ENCODE results near the gene FAM3C. TPM values are rescaled to one million over a fixed set of nuclear protein-coding genes. Genes with fewer than 3 reads are reported as not detected.

FAM3C gene
- polyA plus RNA-seq, 1 donor from 2014 or later, result 61.8 TPM

- Histone ChIP-seq H3K9me3 (ENCODE audit: low read length) (no peaks in the 10 kb centered on the region), H4K20me1 (ENCODE audit: insufficient read depth) (no peaks in the 10 kb centered on the region), H3K4me3 (ENCODE audit: low read length) (no peak overlapping the region), H3K79me2 (replicated peaks; ENCODE audit: insufficient read depth, low read length) (no peaks in the 10 kb centered on the region), H3K36me3 (ENCODE audit: insufficient read depth, low read length) (no peaks in the 10 kb centered on the region), H3K9ac (ENCODE audit: low read length) (no peak overlapping the region), H2AFZ (ENCODE audit: low read depth, low read length) (no peak overlapping the region), H3K27me3 (ENCODE audit: insufficient read depth, low read depth, low read length) (no peaks in the 10 kb centered on the region), H3K27ac (ENCODE audit: low read length) (no peak overlapping the region), H3K9me2 (ENCODE audit: insufficient read depth, low read length) (no peaks in the 10 kb centered on the region), H3F3A (ENCODE audit: insufficient read depth, low read length, poor library complexity, severe bottlenecking) (no peaks in the 10 kb centered on the region), H3K4me2 (ENCODE audit: low read length) (no peak overlapping the region)
- TF ChIP-seq EP300 (conservative IDR thresholded peaks at IDR 0.05; ENCODE audit: poor library complexity, severe bottlenecking) (no peak), SMC3 (conservative IDR thresholded peaks at IDR 0.05; ENCODE audit: poor library complexity) (no peak), RAD21 (conservative IDR thresholded peaks at IDR 0.05) (no peak), POLR2AphosphoS5 (IDR thresholded peaks at IDR 0.05) (no peak), MXI1 (conservative IDR thresholded peaks at IDR 0.05; ENCODE audit: poor library complexity, severe bottlenecking) (no peak), EZH2 (IDR thresholded peaks at IDR 0.05; ENCODE audit: borderline replicate concordance, insufficient read depth, low read length, poor library complexity, severe bottlenecking) (no peak), REST (IDR thresholded peaks at IDR 0.05; ENCODE audit: borderline replicate concordance) (no peak), TAF1 (IDR thresholded peaks at IDR 0.05; ENCODE audit: low read depth) (no peak)
- TF ChIP-seq, protein P1, sequence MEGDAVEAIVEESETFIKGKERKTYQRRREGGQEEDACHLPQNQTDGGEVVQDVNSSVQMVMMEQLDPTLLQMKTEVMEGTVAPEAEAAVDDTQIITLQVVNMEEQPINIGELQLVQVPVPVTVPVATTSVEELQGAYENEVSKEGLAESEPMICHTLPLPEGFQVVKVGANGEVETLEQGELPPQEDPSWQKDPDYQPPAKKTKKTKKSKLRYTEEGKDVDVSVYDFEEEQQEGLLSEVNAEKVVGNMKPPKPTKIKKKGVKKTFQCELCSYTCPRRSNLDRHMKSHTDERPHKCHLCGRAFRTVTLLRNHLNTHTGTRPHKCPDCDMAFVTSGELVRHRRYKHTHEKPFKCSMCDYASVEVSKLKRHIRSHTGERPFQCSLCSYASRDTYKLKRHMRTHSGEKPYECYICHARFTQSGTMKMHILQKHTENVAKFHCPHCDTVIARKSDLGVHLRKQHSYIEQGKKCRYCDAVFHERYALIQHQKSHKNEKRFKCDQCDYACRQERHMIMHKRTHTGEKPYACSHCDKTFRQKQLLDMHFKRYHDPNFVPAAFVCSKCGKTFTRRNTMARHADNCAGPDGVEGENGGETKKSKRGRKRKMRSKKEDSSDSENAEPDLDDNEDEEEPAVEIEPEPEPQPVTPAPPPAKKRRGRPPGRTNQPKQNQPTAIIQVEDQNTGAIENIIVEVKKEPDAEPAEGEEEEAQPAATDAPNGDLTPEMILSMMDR (IDR thresholded peaks at IDR 0.05; ENCODE audit: poor library complexity, severe bottlenecking), result no peak
Measured at GRCh38 chr7:121303422-121304101, 92.5 kb downstream of the FAM3C start.

- Histone ChIP-seq H3K9me2 (ENCODE audit: insufficient read depth, low read length) (no peaks in the 10 kb centered on the region), H3K27ac (ENCODE audit: low read length) (no peak overlapping the region), H3K36me3 (ENCODE audit: insufficient read depth, low read length) (no peaks in the 10 kb centered on the region), H2AFZ (ENCODE audit: low read depth, low read length) (no peak overlapping the region), H3K9ac (ENCODE audit: low read length) (no peak overlapping the region), H4K20me1 (ENCODE audit: insufficient read depth) (no peaks in the 10 kb centered on the region), H3K4me3 (ENCODE audit: low read length) (no peak overlapping the region), H3K27me3 (ENCODE audit: insufficient read depth, low read depth, low read length) (no peaks in the 10 kb centered on the region), H3F3A (ENCODE audit: insufficient read depth, low read length, poor library complexity, severe bottlenecking) (no peaks in the 10 kb centered on the region), H3K79me2 (replicated peaks; ENCODE audit: insufficient read depth, low read length) (no peaks in the 10 kb centered on the region), H3K9me3 (ENCODE audit: low read length) (no peaks in the 10 kb centered on the region), H3K4me2 (ENCODE audit: low read length) (no peak overlapping the region)
- TF ChIP-seq POLR2AphosphoS5 (IDR thresholded peaks at IDR 0.05), result no peak
- no peak for TF ChIP-seq MXI1 (conservative IDR thresholded peaks at IDR 0.05; ENCODE audit: poor library complexity, severe bottlenecking)
- no peak for TF ChIP-seq SMC3 (conservative IDR thresholded peaks at IDR 0.05; ENCODE audit: poor library complexity)
- no peak for TF ChIP-seq RAD21 (conservative IDR thresholded peaks at IDR 0.05)
- no peak for TF ChIP-seq TAF1 (IDR thresholded peaks at IDR 0.05; ENCODE audit: low read depth)
- TF ChIP-seq, protein P1 (IDR thresholded peaks at IDR 0.05; ENCODE audit: poor library complexity, severe bottlenecking), result no peak
- TF ChIP-seq REST (IDR thresholded peaks at IDR 0.05; ENCODE audit: borderline replicate concordance), result no peak
- TF ChIP-seq EZH2 (IDR thresholded peaks at IDR 0.05; ENCODE audit: borderline replicate concordance, insufficient read depth, low read length, poor library complexity, severe bottlenecking), result no peak
- TF ChIP-seq EP300 (conservative IDR thresholded peaks at IDR 0.05; ENCODE audit: poor library complexity, severe bottlenecking), result no peak
Measured at GRCh38 chr7:121302214-121302745, 93.8 kb downstream of the FAM3C start.
